SK-N-MC (cell line): ENCODE results near the gene TPO.

Source experiments
- DNase-seq: peaks from one replicate; pipeline ENCODE4 v3.0.0-alpha.2; 2011; ENCODE audit warnings: low read depth, low spot score
- H3K27ac ChIP-seq: fragments of 200-600 bp; sonication (generic); 2 replicates; pipeline ENCODE4 v1.5.1; 2016; ENCODE audit warnings: mixed run types
- H3K36me3 ChIP-seq: fragments of 200-600 bp; sonication (generic); 2 replicates; pipeline ENCODE4 v1.6.1; 2017; ENCODE audit warnings: antibody characterized with exemption, low read length, mixed read lengths; ENCODE audit not compliant: insufficient read depth
- H3K4me3 ChIP-seq: fragments of 200-600 bp; sonication (generic); 2 replicates; pipeline ENCODE4 v1.5.1; 2016
- H3K9ac ChIP-seq: fragments of 200-600 bp; sonication (generic); 2 replicates; pipeline ENCODE4 v1.8.0; 2017; ENCODE audit warnings: mixed run types, mixed read lengths; ENCODE audit not compliant: insufficient read length
- H3K9me3 ChIP-seq: fragments of 200-600 bp; sonication (generic); 2 replicates; pipeline ENCODE4 v1.6.1; 2017; ENCODE audit warnings: low read depth, mild to moderate bottlenecking, antibody characterized with exemption, low read length, moderate library complexity, mixed read lengths
- EZH2 ChIP-seq: fragments of 200-600 bp; sonication (generic); IDR thresholded peaks from one replicate; pipeline ENCODE4 v1.6.1; 2017; ENCODE audit warnings: antibody characterized with exemption
- FOXP2 ChIP-seq: optimal IDR thresholded peaks from 2 replicates; pipeline ENCODE3; 2011; ENCODE audit warnings: mild to moderate bottlenecking, moderate library complexity; ENCODE audit not compliant: insufficient read depth; ENCODE audit errors: extremely low read length, control extremely low read depth
- POLR2AphosphoS5 ChIP-seq: IDR thresholded peaks from 2 replicates; pipeline ENCODE4 v1.6.1; 2012; ENCODE audit warnings: mild to moderate bottlenecking, low read depth, low read length, borderline replicate concordance

Gene TPO

DNA sequence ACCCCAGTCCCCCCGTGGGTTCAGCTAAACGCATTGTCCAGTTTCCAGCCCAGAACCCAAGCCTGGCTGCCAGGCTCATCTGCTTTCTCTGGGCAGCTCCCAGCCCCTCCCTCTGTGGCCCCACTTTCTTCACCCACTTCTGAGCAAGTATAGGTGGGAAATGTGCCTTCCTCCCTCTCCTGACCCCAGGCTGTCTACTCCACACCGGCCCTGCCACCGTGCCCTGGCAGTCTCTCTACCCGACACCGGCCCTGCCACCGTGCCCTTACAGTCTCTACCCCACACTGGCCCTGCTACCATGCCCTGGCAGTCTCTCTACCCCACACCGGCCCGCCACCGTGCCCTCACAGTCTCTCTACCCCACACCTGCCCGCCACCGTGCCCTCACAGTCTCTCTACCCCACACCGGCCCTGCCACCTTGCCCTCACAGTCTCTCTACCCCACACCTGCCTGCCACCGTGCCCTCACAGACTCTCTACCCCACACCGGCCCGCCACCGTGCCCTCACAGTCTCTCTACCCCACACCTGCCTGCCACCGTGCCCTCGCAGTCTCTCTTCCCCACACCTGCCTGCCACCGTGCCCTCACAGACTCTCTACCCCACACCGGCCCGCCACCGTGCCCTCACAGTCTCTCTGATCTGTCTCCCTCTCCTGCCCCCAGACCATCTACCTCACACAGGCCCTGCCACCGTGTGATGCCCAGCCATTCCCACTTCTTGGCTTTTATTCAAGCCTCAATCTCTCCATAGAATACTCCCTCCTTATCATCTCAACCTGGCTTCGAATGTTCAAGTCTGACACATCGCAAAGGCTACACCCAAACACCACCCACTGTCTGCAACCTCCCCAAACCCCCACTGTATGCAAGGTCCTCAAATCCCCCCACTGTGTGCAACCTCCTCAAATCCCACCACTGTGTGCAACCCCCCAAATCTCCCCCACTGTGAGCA lies 108.9 kb downstream of the TPO start:
- H3K36me3 ChIP-seq, result no peaks in the 10 kb centered on the region
- no peak overlapping the region for H3K9ac ChIP-seq
- no peaks in the 10 kb centered on the region for H3K9me3 ChIP-seq
- no peak overlapping the region for H3K4me3 ChIP-seq
- no peak for DNase-seq
- H3K27ac ChIP-seq, result no peak overlapping the region
- TF ChIP-seq POLR2AphosphoS5, result no peak
- TF ChIP-seq FOXP2, result no peak
- no peak for TF ChIP-seq EZH2

DNA sequence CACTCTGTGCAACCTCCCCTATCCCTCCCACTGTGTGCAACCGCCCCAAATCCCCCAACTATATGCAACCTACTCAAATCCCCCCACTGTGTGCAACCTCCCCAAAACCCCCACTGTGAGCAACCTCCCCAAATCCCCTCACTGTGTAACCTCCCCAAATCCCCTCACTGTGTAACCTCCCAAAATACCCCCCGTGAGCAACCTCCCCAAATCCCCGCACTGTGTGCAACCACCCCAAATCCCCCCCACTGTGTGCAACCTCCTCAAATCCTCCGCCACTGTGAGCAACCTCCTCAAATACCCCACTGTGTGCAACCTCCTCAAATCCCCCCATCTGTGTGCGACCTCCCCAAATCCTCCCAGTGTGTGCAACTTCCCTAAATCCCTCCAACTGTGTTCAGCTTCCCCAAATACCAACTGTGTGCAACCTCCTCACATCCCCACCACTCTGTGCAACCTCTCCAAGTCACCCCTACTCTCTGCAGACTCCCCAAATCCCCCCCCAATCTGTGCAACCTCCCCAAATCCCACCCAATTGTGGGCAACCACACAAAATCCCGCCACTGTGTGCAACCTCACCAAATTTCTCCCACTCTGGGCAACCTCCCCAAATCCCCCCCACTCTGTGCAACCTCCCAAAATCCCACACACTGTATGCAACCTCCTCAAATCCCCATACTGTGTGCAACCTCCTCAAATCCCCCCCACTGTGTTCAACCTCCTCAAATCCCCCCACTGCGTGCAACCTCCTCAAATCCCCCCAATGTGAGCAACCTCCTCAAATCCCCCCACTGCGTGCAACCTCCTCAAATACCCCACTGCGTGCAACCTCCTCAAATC lies 114.1 kb downstream of the TPO start:
- Histone ChIP-seq H3K9me3 (no peaks in the 10 kb centered on the region), H3K9ac (no peak overlapping the region), H3K27ac (no peak overlapping the region), H3K4me3 (no peak overlapping the region), H3K36me3 (no peaks in the 10 kb centered on the region)
- TF ChIP-seq EZH2, result no peak
- TF ChIP-seq POLR2AphosphoS5, result no peak
- no peak for TF ChIP-seq FOXP2
- DNase-seq, result no peak

DNA sequence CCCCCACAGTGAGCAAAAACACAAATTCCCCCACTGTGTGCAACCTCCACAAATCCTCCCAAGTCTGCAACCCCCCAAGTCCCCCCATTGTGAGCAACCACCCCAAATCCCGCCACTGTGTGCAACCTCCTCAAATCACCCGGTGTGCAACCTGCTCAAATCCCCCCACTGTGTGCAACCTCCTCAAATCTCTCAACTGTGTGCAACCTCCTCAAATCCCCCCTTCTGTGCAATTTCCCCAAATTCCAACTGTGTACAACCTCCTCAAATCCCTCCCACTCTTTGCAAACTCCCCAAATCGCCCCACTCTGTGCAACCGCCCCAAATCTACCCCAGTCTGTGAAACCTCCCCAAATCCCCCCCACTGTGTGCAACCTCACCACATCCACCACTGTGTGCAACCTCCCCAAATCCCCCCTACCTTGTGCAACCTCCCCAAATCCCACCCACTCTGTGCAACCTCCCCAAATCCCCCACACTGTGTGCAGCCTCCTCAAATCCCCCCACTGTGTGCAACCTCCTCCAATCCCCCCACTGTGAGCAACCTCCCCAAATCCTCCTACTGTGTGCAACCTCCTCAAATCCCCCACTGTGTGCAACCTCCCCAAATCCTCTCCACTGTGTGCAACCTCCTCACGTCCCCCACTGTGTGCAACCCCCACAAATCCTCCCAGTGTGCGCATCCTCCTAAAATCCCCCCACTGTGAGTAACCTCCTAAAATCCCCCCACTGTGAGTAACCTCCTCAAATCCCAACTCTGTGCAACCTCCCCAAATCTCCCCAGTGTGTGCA lies 115.2 kb downstream of the TPO start:
- DNase-seq, result no peak
- TF ChIP-seq POLR2AphosphoS5 (no peak), EZH2 (no peak)

DNA sequence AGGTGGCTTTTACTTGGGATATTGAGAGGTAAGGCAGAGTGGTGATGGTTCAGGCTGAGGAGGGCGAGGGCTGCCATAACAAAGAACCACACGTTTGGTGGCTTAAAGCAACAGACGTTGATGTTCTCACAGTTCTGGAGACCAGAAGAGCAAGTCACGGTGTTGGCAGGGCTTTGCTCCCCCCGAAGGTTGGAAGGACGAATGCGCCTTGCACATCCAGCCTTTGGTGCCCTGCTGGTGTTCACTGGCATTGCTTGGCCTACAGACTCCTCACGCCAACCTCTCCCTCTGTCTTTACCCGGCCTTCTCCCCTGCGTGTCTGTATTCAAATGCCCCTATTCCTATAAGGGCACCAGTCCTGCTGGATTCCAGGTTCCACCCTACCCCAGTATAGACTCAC lies 125.4 kb downstream of the TPO start:
- no peak overlapping the region for H3K4me3 ChIP-seq
- no peaks in the 10 kb centered on the region for H3K36me3 ChIP-seq
- no peak for DNase-seq
- TF ChIP-seq FOXP2 (no peak), POLR2AphosphoS5 (no peak), EZH2 (no peak)
- no peak overlapping the region for H3K27ac ChIP-seq
- H3K9ac ChIP-seq, result no peak overlapping the region
- H3K9me3 ChIP-seq, result no peaks in the 10 kb centered on the region

More for the DNA sequence above, 115.2 kb downstream of the TPO start:
- Histone ChIP-seq H3K27ac (no peak overlapping the region), H3K36me3 (no peaks in the 10 kb centered on the region), H3K4me3 (no peak overlapping the region), H3K9me3 (no peaks in the 10 kb centered on the region), H3K9ac (no peak overlapping the region)

DNA sequence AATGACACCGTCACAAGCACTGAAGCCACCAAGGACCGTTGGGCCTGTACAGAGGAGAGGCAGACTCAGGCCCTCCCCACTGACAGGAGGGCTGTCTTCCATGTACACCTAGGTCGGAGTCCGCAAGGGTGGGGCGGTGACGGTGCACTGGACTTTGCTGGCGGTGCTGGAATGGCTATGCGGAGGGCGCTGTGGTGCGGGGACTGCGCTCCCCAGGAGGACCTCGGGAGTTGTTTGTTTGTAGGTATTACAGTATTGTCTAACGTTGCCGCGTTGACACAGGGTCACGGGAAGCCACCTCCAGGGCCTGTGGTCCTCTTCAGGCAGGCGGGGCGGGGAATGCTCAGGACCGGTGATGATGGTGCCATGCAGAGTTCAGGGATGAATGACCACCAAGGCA lies 126.2 kb downstream of the TPO start:
- Histone ChIP-seq H3K36me3 (no peaks in the 10 kb centered on the region), H3K9ac (no peak overlapping the region), H3K4me3 (no peak overlapping the region), H3K27ac (no peak overlapping the region), H3K9me3 (no peaks in the 10 kb centered on the region)
- TF ChIP-seq EZH2, result no peak
- TF ChIP-seq FOXP2, result no peak
- TF ChIP-seq POLR2AphosphoS5, result no peak
- no peak for DNase-seq

DNA sequence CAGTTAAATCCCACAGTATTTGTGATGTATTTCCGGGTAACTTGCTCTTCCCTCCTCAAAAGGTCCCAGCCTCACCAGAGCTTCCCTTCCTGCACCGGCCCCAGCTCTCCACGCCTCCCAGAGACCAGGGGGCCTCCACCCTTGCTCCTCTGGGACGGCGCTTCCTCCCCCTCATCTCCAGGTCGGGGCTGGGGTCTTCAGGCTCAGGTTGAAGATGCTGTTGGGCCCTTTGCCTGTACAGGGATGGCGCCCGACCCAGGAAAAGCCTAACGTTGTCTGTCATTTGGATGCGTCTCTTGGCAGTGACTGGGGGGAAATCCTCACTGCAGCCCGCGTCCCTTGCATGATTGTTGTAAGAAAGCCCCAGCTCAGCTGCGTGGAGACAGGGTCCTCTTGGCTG lies 126.7 kb downstream of the TPO start:
- DNase-seq, result no peak
- H3K36me3 ChIP-seq, result no peaks in the 10 kb centered on the region
- no peak overlapping the region for H3K4me3 ChIP-seq
- no peaks in the 10 kb centered on the region for H3K9me3 ChIP-seq
- H3K27ac ChIP-seq, result no peak overlapping the region
- no peak for TF ChIP-seq POLR2AphosphoS5
- TF ChIP-seq EZH2, result no peak
- no peak for TF ChIP-seq FOXP2
- H3K9ac ChIP-seq, result no peak overlapping the region

DNA sequence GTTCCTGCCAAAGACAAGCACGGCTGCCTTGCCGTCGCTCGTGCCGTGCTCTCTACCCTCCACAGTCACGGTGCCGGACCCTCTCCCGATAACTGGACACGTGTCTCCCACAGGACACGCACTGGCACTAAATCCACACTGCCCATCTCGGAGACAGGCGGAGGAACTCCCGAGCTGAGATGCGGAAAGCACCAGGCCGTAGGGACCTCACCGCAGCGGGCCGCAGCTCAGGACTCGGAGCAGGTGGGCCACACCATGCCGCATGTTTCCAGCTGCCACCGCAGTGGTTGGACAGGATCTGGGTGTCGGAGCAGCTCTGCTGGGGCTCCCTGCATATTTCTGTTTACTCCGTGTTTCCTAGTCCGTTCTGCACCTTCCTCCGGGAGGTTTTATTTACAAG lies 127.2 kb downstream of the TPO start:
- no peak for TF ChIP-seq EZH2
- no peak for TF ChIP-seq FOXP2
- TF ChIP-seq POLR2AphosphoS5, result no peak
- H3K4me3 ChIP-seq, result no peak overlapping the region
- H3K9ac ChIP-seq, result no peak overlapping the region
- no peak for DNase-seq
- no peak overlapping the region for H3K27ac ChIP-seq
- H3K9me3 ChIP-seq, result no peaks in the 10 kb centered on the region
- H3K36me3 ChIP-seq, result no peaks in the 10 kb centered on the region

DNA sequence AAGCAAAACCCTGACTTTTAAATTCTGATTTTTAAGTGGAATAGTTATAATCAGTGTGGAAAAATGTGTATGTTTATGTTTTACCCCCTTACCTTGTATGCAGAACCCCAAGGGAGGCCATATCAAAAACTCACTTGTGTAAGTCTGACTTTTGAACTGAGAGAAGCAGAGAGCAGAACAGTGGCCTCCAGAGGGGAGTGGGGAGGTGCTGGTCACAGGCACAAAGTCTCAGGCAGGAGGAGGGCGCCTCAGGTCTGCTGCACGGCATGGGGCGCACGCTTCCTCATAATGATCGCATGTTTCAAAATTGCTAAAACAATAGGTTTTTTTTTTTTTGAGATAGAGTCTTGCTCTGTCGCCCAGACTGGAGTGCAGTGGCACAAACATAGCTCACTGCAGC lies 127.8 kb downstream of the TPO start:
- TF ChIP-seq EZH2, result no peak
- no peak for TF ChIP-seq POLR2AphosphoS5
- no peak for TF ChIP-seq FOXP2
- Histone ChIP-seq H3K4me3 (no peak overlapping the region), H3K36me3 (no peaks in the 10 kb centered on the region), H3K27ac (no peak overlapping the region), H3K9me3 (no peaks in the 10 kb centered on the region), H3K9ac (no peak overlapping the region)
- DNase-seq, result no peak
